Activated CD8-positive, alpha-beta memory T cell treated with anti-CD3 and anti-CD28 coated beads for 4 hours (primary cell): ENCODE results near the gene MACROH2A1.

Experiments used
- DNase-seq, 2 donors: peaks; one replicate each; pipeline ENCODE4 v3.0.0-alpha.2; 2020; ENCODE audit warnings: low read depth in 2 of 2

The MACROH2A1 gene

DNA sequence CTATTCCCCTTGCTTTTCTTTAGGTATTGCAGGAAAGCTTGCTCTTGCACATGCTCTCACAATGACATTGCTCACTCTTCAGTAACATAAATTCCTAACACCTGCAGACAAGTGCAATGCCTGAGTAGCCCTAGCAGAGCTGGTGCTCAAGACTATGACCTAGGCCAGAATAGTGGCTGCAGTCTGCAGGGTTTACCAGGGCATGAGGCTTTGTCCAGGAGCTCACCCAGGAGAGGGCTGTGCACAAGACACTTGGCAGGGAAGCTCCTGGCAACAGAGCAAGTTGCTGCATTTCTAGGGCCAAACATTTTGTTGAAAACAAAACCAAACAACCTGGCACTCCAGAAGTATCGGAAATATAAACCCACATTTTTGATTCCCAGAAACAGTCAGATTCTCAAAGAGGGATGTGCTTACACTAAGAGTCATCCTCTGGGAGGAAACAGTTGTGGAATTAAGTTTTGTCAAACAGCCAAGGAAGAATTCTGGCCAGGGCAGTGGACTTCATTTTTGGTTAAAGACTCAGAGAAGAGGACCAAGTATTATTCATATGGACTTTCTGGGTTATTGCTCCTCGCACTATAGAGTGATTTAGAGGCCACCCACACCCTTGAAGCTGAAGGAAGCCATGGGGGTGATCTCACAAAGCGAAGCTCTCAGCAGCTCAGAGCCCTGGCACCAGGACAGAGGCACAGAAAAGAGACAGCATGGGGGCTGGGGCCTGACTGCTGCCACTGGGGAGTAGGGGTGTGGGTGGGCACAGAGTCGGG is 44.9 kb downstream of the MACROH2A1 start:
- no peak for DNase-seq

- DNase-seq, result no peak
Observed at GRCh38 chr5:135350536-135350935, 48.5 kb downstream of the MACROH2A1 start.

DNA sequence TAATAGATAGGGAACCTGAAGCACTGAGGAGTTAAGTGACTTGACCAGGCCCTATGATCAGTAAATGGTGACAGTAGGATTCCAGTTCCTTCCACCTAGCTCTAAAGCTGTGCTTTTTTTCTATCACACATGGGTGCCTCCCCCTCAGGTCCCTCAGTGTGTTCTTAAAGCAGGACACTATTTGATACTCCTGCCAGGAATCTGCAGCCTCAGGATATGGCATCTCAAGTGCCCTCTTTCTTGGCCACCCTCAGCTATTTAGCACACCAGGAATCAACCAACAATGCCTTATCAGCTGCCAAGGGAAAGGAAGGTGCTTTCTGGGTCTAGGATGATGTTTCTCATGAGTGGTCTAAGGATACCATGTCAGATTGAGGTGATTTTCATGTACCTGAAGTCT is 49.1 kb downstream of the MACROH2A1 start:
- no peak for DNase-seq

DNA sequence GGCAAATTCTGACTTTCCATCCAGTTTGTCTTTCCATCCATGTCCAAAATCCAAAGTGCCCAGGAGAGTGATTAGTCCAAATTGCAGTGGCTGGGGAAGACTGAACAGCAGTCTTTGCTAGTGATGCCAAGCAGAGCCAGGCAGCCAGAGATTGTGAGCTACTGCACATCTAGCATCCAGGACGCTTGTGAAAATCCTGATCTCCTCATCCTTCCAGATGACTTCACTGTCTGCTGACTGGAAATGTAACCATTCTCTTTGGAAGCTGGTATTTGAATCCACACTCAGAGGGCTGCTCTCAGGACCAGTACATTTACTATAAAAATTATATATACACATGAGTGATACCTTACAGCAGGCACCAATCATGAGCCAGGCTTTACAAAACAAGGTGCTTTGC is 49.6 kb downstream of the MACROH2A1 start:
- DNase-seq, result no peak

DNA sequence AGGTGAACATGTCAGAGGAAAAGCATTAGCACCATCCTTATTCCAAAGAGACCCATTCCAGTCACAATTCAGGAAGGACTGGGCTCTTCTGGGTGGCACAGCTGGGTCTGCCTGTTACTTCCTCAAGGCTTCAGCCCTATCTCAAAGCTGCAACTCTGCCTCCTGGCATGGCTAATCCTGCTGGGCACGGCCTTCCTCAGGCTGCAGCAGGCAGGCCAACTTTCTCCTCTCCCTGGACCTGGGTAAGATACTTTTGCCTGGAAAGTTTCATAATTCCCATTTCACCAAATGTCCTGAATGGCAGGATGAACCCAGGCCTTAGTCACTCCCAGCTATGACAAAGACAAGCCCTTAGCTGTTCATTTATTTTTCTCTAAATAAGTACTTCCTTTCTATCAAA is 50.1 kb downstream of the MACROH2A1 start:
- no peak for DNase-seq

GRCh38 chr5:135347392-135347791 is 51.6 kb downstream of the MACROH2A1 start:
- no peak for DNase-seq

DNA sequence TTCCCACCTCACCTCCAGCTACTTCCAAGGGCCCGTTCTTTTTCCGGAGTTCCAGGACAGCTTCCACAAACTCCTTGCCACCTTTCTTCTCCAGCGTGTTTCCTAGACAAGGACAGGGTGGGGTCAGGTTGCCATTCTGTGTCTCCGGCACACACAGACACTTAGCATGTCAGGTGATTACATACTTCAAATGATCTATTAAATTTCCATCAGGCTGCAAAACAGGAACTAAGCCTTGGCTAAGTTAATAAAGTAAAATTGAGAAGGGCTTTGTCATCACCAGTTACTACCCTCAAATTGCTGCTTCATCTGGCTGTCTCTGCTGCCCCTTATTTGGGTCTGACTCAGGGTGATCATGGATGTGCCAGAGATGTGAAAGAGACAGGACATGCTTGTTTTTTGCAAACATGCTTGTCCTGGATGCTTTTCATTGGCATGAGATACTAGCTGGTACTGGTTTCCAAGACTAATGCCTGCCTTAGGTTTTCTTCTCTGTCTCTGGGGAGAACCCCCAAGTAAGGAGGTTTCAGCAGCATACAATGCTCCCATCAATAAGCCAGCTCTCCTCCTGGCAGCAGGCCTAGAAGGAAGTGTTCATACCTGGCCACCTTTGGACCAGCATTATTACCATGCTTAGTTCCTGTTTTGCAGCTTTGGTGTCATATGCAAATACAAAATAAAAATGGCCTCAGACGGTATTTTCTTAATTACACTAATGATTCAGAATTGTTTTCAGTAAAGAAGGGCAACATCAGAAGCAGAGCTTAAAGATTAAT is 52.9 kb downstream of the MACROH2A1 start:
- no peak for DNase-seq

- no peak for DNase-seq
Observed at GRCh38 chr5:135344349-135344748, 54.7 kb downstream of the MACROH2A1 start.

- DNase-seq, result no peak
Observed at GRCh38 chr5:135343413-135343812, 55.6 kb downstream of the MACROH2A1 start.

- DNase-seq, result no peak
Observed at GRCh38 chr5:135342551-135342875, 56.5 kb downstream of the MACROH2A1 start.

DNA sequence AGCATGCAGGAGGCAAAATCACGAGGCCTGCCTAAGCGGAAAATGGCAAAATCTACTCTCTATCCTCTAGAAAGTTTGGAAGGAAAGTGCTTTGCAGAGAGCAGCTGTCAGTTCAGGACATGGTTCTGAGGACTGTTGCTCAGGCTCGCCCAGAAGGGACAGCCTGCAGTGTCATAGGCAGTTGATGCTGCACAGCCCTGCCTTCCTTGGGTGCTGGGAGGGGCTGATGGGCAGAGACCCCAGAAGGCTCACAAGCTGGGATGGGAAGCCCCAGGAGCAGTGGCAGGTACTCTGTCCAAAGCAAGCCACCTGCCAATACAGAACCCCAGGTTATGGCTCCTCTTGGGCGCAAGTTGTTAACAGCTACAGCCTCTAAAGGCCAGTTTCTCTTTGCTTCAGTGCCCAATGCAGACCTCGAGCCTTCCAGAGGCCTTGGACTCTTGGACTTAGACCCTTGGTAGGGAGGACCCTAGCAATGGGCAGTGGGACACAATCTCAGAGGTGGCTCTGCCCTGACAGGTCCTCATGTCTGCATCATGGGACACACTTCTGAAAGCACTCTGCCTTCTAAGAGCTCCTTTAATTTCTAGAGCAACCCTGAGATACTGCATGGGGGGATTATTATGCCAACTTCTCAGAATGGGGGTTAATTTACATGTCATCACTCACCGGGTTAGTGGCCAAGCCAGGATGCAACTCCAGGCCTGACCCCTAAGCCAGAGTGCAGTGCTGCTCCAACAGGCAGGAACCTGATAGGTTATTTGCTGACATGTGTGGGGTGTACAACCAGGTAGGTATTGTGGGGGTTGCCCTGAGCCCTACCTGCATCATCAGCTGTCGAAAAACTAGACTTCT is 57.1 kb downstream of the MACROH2A1 start:
- DNase-seq, result no peak

DNA sequence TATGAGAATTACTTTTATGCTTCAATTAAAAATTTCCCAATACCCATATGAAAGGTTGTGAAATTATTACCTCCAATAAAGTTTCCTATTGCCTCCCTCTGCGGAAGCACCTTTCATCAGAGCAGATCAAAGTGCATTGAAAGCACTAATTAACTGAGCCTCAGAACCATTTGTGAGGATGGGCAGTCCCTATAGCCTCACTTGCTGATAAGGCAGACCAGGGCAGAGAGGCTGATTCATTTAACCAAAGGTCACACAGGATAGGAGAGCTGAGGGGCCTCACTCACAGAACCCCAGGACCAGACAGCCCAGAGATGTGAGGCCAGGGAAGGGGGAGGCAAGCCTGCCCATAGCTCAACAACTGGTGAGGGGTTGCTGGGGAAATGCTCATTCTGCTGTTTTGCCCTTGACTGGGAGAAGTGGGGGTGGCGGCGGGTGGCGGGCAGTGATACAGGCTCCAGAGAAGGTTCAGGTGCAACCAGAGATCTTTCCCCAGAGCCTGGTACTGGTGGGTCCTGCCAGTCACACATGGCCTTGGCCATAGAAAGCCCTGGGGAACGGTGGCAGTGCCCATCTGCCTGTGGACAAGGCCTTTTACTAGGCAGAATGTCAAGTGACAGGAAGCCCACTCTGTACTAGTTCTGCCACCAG is 57.9 kb downstream of the MACROH2A1 start:
- no peak for DNase-seq

GRCh38 chr5:135340568-135340967 is 58.5 kb downstream of the MACROH2A1 start:
- no peak for DNase-seq

DNA sequence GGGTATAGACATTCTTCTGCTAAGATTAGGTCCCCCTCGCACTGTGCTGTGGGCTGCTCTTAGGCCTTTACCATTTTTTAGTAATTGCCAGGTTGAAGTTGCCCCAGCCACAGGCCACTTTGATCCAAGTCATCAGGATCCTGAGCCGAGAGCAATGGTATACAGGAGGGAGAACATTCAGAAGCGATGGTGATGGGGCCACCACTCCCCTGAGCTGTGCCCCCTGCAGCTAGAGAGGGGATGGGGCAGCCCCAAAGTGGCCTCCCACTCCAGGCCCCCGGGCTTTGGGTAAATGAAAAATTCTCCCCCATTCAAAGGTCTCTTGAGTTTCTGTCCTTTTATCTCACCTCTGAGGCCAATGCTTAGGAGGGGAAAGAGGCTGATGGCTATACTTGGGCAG is 59.4 kb downstream of the MACROH2A1 start:
- no peak for DNase-seq

DNA sequence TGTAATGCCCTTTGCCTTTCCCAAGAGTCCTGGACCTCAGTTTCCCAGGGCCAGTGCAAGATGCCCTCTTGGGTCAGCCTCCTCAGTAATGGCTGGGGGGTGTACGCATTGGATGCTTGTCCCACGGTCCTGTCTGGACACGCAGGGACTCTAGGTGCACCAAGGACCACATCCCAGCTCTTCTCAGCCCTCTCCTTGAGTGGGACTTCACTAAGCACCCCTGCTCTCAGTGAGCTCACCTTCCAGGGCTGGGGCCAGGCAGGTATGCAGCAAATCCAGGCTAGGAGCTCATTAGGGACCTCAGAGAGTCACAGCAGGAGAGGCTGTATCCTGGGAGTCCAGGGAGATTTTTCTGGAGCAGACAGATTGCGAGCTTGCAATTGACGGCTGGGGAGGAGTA is 59.8 kb downstream of the MACROH2A1 start:
- DNase-seq, result no peak

- no peak for DNase-seq
Observed at GRCh38 chr5:135337064-135337463, 62.0 kb downstream of the MACROH2A1 start.

DNA sequence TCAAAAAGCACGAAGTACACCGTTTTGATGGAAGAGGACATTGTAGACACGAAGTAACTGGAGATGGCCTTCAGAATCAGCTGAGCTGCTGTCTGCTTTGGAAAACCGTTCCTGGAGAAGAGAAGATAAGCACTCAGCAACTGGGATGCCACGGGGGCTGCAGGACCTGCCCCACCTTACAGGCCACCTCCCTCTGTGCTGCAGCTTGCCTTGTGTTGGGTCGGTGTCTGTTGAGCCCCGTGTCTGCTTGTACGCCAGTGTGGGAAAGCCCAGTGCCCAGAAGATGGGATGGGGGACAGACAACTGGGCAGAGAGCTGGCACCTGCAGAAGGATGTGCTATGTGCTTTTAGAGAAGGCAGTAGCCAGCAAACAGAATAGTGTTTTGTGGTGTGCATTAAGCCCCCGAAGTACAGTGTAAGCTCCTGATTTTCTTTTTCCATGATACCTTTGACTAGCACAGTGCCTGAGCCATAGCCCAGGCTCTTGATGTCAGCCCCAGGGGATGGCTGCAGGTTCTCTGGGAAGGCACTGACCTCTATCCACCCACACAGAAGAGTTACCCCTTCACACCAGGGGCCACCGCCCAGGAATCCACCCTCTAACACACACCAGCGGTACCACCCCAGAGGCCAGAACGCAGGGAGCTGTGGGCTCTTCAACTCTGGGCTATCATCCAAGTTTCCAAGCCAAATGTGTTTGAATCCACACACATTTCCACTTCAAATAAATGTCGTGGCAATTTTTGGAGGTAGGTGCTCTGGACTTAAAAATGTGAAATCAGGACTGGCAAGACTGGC is 63.8 kb downstream of the MACROH2A1 start:
- no peak for DNase-seq

- no peak for DNase-seq
Observed at GRCh38 chr5:135333732-135334515, 65.1 kb downstream of the MACROH2A1 start.

- no peak for DNase-seq
Observed at GRCh38 chr5:135332519-135333150, 66.4 kb downstream of the MACROH2A1 start.

- DNase-seq, result no peak
Observed at GRCh38 chr5:135331612-135332011, 67.4 kb downstream of the MACROH2A1 start.
